ENCODE measurements around the gene USP32.

Gene USP32

GRCh38 chr17:60164697-60165096 is 227.2 kb downstream of the USP32 start:
- no peak for DNase-seq (ENCODE audit: low read depth)
- H3K4me3 ChIP-seq (ENCODE audit: low read length), result no peak overlapping the region
- TF ChIP-seq CTCF (IDR thresholded peaks at IDR 0.05; ENCODE audit: insufficient read depth, low read depth, low read length, missing control alignments), result no peak

- DNase-seq (ENCODE audit: low read depth), result no peak
- no peak for TF ChIP-seq CTCF (IDR thresholded peaks at IDR 0.05; ENCODE audit: insufficient read depth, low read depth, low read length, missing control alignments)
- no peak overlapping the region for H3K4me3 ChIP-seq (ENCODE audit: low read length)
Observed at GRCh38 chr17:60164164-60164563, 227.8 kb downstream of the USP32 start.

- DNase-seq (ENCODE audit: low read depth), result no peak
- no peak for TF ChIP-seq CTCF (IDR thresholded peaks at IDR 0.05; ENCODE audit: insufficient read depth, low read depth, low read length, missing control alignments)
- no peak overlapping the region for H3K4me3 ChIP-seq (ENCODE audit: low read length)
Observed at GRCh38 chr17:60163108-60163784, 228.7 kb downstream of the USP32 start.

- DNase-seq (ENCODE audit: low read depth), result no peak
- no peak overlapping the region for H3K4me3 ChIP-seq (ENCODE audit: low read length)
- no peak for TF ChIP-seq CTCF (IDR thresholded peaks at IDR 0.05; ENCODE audit: insufficient read depth, low read depth, low read length, missing control alignments)
Observed at GRCh38 chr17:60161598-60162330, 230.2 kb downstream of the USP32 start.

- no peak for TF ChIP-seq CTCF (IDR thresholded peaks at IDR 0.05; ENCODE audit: insufficient read depth, low read depth, low read length, missing control alignments)
- no peak for DNase-seq (ENCODE audit: low read depth)
- no peak overlapping the region for H3K4me3 ChIP-seq (ENCODE audit: low read length)
Observed at GRCh38 chr17:60160829-60161501, 231.0 kb downstream of the USP32 start.

DNA sequence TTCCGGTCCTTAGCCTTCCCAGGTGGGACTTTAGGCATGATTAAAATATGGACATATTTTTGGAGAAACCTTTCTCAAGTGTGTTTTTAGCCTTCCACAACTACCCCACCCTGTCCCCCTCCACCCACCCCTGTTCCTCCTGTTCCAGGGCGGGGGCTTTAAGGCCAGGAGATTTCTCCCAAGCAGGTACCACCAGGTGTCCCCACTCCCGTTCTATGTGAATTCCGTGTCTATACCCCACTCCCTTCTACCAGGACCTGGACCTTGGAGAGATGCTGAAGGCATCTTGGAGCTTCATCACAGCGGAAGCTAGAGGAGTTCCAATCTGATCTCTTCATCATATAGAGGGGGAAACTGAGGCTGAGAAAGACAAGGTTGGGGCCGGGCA is 232.5 kb downstream of the USP32 start:
- no peak overlapping the region for H3K4me3 ChIP-seq (ENCODE audit: low read length)
- TF ChIP-seq CTCF (IDR thresholded peaks at IDR 0.05; ENCODE audit: insufficient read depth, low read depth, low read length, missing control alignments), result no peak
- DNase-seq (ENCODE audit: low read depth), result no peak
